Caco-2 (cell line): ENCODE data around the gene BTBD9. TPM values are rescaled to one million over a fixed set of nuclear protein-coding genes. Genes with fewer than 3 reads are reported as not detected.

Experiments used
- BruUV-seq: library from RNA; stranded (reverse); fragments of 400-500 nt; replicated peaks from 2 replicates; lab custom pipeline; 2021; lab: Mats Ljungman, UMichigan
- CTCF ChIA-PET: fragments of 300-600 bp; sonication (Branson Sonifier 250); formaldehyde crosslinking; loops from one replicate; lab custom pipeline; 2022; ENCODE audit warnings: antibody characterized with exemption; lab: Charles Lee
- POLR2A ChIA-PET: fragments of 300-600 bp; sonication (Branson Sonifier 250); formaldehyde crosslinking; loops from one replicate; lab custom pipeline; 2022; ENCODE audit warnings: antibody characterized with exemption; lab: Charles Lee
- DNase-seq, 2 experiments: peaks; one replicate each; pipeline versions ENCODE4 v3.0.0 to v3.0.0-alpha.2; 2020 to 2022
- H3K27me3 ChIP-seq: replicated peaks from 2 replicates; pipeline ENCODE4 v1.6.0; 2011; ENCODE audit warnings: low read length; ENCODE audit not compliant: control insufficient read depth, insufficient read depth
- H3K36me3 ChIP-seq: 2 replicates; pipeline ENCODE4 v1.5.1; 2011; ENCODE audit warnings: low read length; ENCODE audit not compliant: control insufficient read depth, insufficient read depth
- H3K4me1 ChIP-seq: fragments of 250-450 bp; sonication (Bioruptor Pico); 2 replicates; pipeline ENCODE4 v1.5.1; 2020; ENCODE audit warnings: mild to moderate bottlenecking
- H3K4me3 ChIP-seq: 2 replicates; pipeline ENCODE4 v1.5.1; 2011; ENCODE audit warnings: low read depth, mild to moderate bottlenecking, control low read depth, low read length
- H3K9me3 ChIP-seq: fragments of 250-450 bp; sonication (Bioruptor Pico); 2 replicates; pipeline ENCODE4 v1.5.1; 2020; ENCODE audit warnings: mild to moderate bottlenecking, moderate library complexity
- H3K27ac Mint-ChIP-seq: one replicate; pipeline ENCODE4 v1.8.0; 2022; ENCODE audit warnings: mixed read lengths; ENCODE audit not compliant: unreplicated experiment
- H3K27me3 Mint-ChIP-seq: one replicate; pipeline ENCODE4 v1.8.0; 2022; ENCODE audit warnings: mixed read lengths; ENCODE audit not compliant: insufficient read depth, unreplicated experiment
- H3K36me3 Mint-ChIP-seq: one replicate; pipeline ENCODE4 v1.8.0; 2022; ENCODE audit warnings: mild to moderate bottlenecking, mixed read lengths; ENCODE audit not compliant: insufficient read depth, unreplicated experiment
- H3K4me1 Mint-ChIP-seq: one replicate; pipeline ENCODE4 v1.8.0; 2022; ENCODE audit warnings: low read depth, mixed read lengths; ENCODE audit not compliant: unreplicated experiment
- H3K4me3 Mint-ChIP-seq: one replicate; pipeline ENCODE4 v1.8.0; 2022; ENCODE audit warnings: mild to moderate bottlenecking, moderate library complexity, mixed read lengths; ENCODE audit not compliant: unreplicated experiment
- H3K9me3 Mint-ChIP-seq: one replicate; pipeline ENCODE4 v1.8.0; 2022; ENCODE audit warnings: mixed read lengths; ENCODE audit not compliant: unreplicated experiment
- intact Hi-C: fragments of 100-400 bp; cut with micrococcal nuclease; formaldehyde crosslinking; loops from one replicate; pipeline ENCODE4 v1.10.0; 2022; ENCODE audit not compliant: unreplicated experiment
- total RNA-seq: library from RNA; stranded (reverse); gene quantifications from 2 replicates; pipeline ENCODE4 v1.2.3, GENCODE V29; 2022
- TF ChIP-seq, protein P1 (sequence below), 2 experiments: fragments of 200-600 bp in 1 of 2; IDR thresholded peaks; 1 replicate in 1 of 2; 2 replicates in 1 of 2; pipeline versions ENCODE4 v1.5.1 to v1.8.0; 2011 to 2022; ENCODE audit warnings: antibody characterized with exemption in 1 of 2, control low read depth in 1 of 2, inconsistent platforms in 1 of 2, low read depth in 1 of 2, low read length in 1 of 2, mild to moderate bottlenecking in 1 of 2, moderate library complexity in 1 of 2; ENCODE audit not compliant: insufficient read depth in 1 of 2, severe bottlenecking in 1 of 2, unreplicated experiment in 1 of 2

The BTBD9 gene
- total RNA-seq, 1 experiment from 2014 or later, result 19.6 TPM

DNA sequence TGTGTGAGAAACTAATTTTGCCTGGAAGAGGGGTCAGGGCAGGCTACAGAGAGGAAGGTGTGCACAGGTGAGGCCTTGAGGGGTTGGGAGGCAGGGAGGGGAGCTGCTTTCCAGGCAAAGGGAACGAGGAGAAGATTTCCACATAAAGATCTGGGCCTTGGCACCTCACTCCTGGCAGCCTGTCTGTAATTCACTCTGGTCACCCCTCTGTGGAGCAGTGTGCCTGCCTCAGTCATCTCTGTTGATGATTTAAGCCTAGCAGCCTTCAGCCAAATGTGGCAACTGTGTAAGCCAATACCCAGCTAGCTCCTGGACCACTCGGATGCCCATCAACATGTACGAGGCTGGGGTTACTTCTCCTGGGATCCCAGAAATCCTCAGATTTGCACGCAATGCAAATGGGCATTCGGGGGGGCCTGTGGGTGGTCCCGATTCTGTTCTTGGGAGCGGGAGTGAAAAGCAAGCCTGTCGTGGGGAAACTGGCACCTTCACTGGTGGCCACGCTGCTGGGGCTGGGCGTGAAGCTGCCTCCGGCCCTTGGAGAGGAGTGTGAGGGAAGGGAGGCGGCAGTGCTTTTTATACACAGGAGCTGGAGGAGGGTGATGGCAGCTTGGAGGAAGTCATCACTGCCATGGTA is 459.8 kb downstream of the BTBD9 start:
- no peak overlapping the region for H3K4me3 ChIP-seq
- Mint-ChIP-seq H3K9me3 (no peaks in the 10 kb centered on the region), H3K4me1 (peaks cover 14% of the 10 kb centered on the region), H3K4me3 (no peak overlapping the region), H3K27ac (no peak overlapping the region), H3K27me3 (no peaks in the 10 kb centered on the region), H3K36me3 (peaks cover 25% of the 10 kb centered on the region)
- intact Hi-C loops, result loop anchor here (10.0 kb wide), 1 partner anchor 315 kb away; no protein-coding TSS in a partner anchor
- DNase-seq, result no peak
- no peaks in the 10 kb centered on the region for H3K36me3 ChIP-seq
- no peaks in the 10 kb centered on the region for H3K4me1 ChIP-seq
- no peaks in the 10 kb centered on the region for H3K27me3 ChIP-seq
- no peaks in the 10 kb centered on the region for H3K9me3 ChIP-seq
- POLR2A ChIA-PET, result no interaction called here
- TF ChIP-seq, protein P1, sequence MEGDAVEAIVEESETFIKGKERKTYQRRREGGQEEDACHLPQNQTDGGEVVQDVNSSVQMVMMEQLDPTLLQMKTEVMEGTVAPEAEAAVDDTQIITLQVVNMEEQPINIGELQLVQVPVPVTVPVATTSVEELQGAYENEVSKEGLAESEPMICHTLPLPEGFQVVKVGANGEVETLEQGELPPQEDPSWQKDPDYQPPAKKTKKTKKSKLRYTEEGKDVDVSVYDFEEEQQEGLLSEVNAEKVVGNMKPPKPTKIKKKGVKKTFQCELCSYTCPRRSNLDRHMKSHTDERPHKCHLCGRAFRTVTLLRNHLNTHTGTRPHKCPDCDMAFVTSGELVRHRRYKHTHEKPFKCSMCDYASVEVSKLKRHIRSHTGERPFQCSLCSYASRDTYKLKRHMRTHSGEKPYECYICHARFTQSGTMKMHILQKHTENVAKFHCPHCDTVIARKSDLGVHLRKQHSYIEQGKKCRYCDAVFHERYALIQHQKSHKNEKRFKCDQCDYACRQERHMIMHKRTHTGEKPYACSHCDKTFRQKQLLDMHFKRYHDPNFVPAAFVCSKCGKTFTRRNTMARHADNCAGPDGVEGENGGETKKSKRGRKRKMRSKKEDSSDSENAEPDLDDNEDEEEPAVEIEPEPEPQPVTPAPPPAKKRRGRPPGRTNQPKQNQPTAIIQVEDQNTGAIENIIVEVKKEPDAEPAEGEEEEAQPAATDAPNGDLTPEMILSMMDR (IDR thresholded peaks at IDR 0.05; ENCODE audit: insufficient read depth in 1 of 2, low read depth in 1 of 2, low read length in 1 of 2, severe bottlenecking in 1 of 2, unreplicated experiment in 1 of 2), result no peak
- no TSS peak for BruUV-seq
- CTCF ChIA-PET, result no interaction called here

DNA sequence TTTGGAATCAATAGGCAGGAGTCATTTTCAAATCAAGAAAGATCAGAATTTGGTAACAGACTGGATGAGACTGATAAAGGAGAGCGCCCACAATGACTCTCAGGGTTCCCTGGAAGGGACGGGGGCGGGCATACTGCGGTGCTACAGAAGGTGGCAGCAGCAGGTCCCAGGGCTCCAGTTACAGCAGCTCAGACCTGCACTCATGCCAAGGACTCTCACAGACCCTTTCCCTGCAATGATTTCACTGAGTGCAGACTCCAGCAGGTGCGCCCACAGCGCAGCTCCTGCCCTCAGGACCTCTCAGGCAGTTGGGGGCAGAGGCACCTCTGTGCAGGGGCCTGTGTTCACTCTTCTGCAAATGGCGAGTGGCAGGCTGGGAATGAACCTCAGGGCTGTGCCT is 460.4 kb downstream of the BTBD9 start:
- H3K4me3 ChIP-seq, result no peak overlapping the region
- no peaks in the 10 kb centered on the region for H3K27me3 Mint-ChIP-seq
- H3K27ac Mint-ChIP-seq, result no peak overlapping the region
- ChIA-PET CTCF (no interaction called here), POLR2A (no interaction called here)
- H3K9me3 Mint-ChIP-seq, result no peaks in the 10 kb centered on the region
- H3K4me3 Mint-ChIP-seq, result no peak overlapping the region
- H3K27me3 ChIP-seq, result no peaks in the 10 kb centered on the region
- BruUV-seq, result no TSS peak
- peaks cover 14% of the 10 kb centered on the region for H3K4me1 Mint-ChIP-seq
- no peak for DNase-seq
- TF ChIP-seq, protein P1 (IDR thresholded peaks at IDR 0.05; ENCODE audit: insufficient read depth in 1 of 2, low read depth in 1 of 2, low read length in 1 of 2, severe bottlenecking in 1 of 2, unreplicated experiment in 1 of 2), result no peak
- intact Hi-C loops, result no loop called here
- no peaks in the 10 kb centered on the region for H3K4me1 ChIP-seq
- no peaks in the 10 kb centered on the region for H3K9me3 ChIP-seq
- no peaks in the 10 kb centered on the region for H3K36me3 ChIP-seq
- peaks cover 23% of the 10 kb centered on the region for H3K36me3 Mint-ChIP-seq

GRCh38 chr6:38178584-38178886 is 461.2 kb downstream of the BTBD9 start:
- no peaks in the 10 kb centered on the region for H3K27me3 ChIP-seq
- H3K36me3 Mint-ChIP-seq, result peaks cover 15% of the 10 kb centered on the region
- intact Hi-C loops, result no loop called here
- TF ChIP-seq, protein P1 (IDR thresholded peaks at IDR 0.05; ENCODE audit: insufficient read depth in 1 of 2, low read depth in 1 of 2, low read length in 1 of 2, severe bottlenecking in 1 of 2, unreplicated experiment in 1 of 2), result no peak
- H3K4me3 Mint-ChIP-seq, result no peak overlapping the region
- no peaks in the 10 kb centered on the region for H3K9me3 Mint-ChIP-seq
- H3K27ac Mint-ChIP-seq, result no peak overlapping the region
- H3K4me3 ChIP-seq, result no peak overlapping the region
- POLR2A ChIA-PET, result interaction anchor here (0.8 kb wide), 1 partner anchor 34 kb away, joined by 3 read pairs; no protein-coding TSS in a partner anchor
- no TSS peak for BruUV-seq
- no peak for DNase-seq
- peaks cover 7% of the 10 kb centered on the region for H3K4me1 Mint-ChIP-seq
- no peaks in the 10 kb centered on the region for H3K9me3 ChIP-seq
- H3K27me3 Mint-ChIP-seq, result no peaks in the 10 kb centered on the region
- CTCF ChIA-PET, result no interaction called here
- H3K36me3 ChIP-seq, result no peaks in the 10 kb centered on the region
- H3K4me1 ChIP-seq, result no peaks in the 10 kb centered on the region
